NCI-H748 (cell line): Measurements from ENCODE around the gene LILRB3.

ENCODE experiments used
- DNase-seq: peaks from one replicate; lab custom pipeline; 2025; ENCODE audit not compliant: unreplicated experiment; lab: John Stamatoyannopoulos, UW

The LILRB3 gene

GRCh38 chr19:54169149-54169740 is 53.6 kb downstream of the LILRB3 start:
- no peak for DNase-seq

- peak; percentile 86 for DNase-seq
Measured at GRCh38 chr19:54168174-54168917, 54.5 kb downstream of the LILRB3 start.
